ENCODE data around the gene TMLHE. TPM values are rescaled to one million over a fixed set of nuclear protein-coding genes. Genes with fewer than 3 reads are reported as not detected.
"Not testable (repeated sequence)": the region's sequence is repeated elsewhere in the genome, so short reads cannot be mapped to it uniquely, and the experiment has no call there.

TMLHE gene, protein sequence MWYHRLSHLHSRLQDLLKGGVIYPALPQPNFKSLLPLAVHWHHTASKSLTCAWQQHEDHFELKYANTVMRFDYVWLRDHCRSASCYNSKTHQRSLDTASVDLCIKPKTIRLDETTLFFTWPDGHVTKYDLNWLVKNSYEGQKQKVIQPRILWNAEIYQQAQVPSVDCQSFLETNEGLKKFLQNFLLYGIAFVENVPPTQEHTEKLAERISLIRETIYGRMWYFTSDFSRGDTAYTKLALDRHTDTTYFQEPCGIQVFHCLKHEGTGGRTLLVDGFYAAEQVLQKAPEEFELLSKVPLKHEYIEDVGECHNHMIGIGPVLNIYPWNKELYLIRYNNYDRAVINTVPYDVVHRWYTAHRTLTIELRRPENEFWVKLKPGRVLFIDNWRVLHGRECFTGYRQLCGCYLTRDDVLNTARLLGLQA
- 10 to 100 TPM; 15.8 to 15.9 TPM for total RNA-seq
- long read RNA-seq, donor 1, partial matches to known transcripts: 0 of 1 reads
- long read RNA-seq, donor 1, other reads (novel, unspliced or antisense): 1 of 1 reads
- long read RNA-seq, donor 2, partial matches to known transcripts: 2 of 10 reads
- long read RNA-seq, donor 2, other reads (novel, unspliced or antisense): 2 of 10 reads

DNA sequence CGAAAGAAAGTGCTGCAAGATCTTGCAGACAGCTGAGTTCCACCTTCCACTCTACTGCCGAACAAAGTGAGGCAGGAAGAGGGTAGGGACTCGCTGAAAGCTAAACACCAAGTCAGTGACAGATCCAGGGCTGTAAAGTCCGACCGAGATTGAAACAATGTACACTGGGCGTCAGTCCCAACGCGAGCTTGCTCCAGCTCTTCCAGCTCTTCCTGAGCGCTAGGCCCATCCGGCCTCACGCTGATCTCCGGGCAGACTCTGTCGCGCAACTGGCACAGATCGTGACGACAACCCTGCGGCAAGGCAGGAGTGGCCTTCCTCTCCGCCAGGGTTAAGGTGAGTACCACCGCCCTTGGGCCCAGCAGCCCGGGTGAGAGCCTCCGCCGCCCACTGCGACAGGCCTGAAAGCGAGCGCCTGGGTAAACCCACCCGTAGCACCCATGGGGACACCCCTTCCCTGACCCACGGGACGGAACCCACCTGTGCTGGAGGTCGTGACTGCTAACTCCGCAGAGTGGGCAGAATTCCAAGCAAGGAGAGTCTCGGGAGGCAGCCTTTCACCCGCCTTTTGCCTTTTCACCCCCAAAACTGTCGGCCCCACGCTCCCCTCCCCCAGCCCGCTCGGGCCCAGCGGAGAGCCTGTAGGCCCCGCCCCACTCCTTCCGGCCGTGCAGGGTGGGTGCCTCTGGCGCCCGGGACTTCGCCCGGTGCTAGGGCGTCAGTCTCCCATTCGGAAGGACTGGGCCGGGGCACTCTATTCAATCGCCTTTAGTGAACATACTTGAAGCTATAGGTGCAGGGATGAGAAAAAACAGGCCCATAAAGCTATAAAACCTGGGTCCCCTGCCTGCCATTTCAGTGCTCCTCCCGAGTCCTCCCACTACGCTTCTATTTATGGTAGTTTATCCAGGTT, at the start of gene TMLHE, which contains the start of gene SPRY3:
TSS of gene TMLHE (minus strand) at position 641 of the 913 bp plus-strand sequence. CDS start 67,676 bp downstream, outside the sequence.
TSS of gene SPRY3 (plus strand) at position 275 of the 913 bp plus-strand sequence.
- DNase-seq (ENCODE audit: low spot score): peak; percentile 85
- intact Hi-C loops (cut with DNase I): no loop called here

DNA sequence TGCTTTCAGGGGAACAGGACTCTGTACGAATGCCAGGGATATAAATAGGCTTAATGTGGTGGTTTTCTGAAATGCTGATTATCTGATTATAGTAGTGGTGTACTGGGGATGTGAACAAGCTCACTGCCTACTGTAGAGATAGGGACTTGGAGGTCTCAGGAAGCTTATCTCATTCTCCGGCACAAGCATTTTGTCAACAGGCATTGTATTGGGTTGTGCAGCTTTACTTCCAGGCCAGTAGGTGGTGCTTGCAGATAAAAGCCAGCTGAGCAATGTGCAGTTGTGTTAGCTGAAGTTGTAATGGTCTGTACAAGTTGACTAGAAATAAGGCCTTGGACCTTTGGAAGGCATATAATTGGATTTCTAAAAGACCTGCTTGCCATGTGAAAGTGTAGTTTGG, 49.5 kb upstream of the TMLHE start:
- intact Hi-C loops (cut with DNase I): no loop called here
- no peak for DNase-seq (ENCODE audit: low spot score)

DNA sequence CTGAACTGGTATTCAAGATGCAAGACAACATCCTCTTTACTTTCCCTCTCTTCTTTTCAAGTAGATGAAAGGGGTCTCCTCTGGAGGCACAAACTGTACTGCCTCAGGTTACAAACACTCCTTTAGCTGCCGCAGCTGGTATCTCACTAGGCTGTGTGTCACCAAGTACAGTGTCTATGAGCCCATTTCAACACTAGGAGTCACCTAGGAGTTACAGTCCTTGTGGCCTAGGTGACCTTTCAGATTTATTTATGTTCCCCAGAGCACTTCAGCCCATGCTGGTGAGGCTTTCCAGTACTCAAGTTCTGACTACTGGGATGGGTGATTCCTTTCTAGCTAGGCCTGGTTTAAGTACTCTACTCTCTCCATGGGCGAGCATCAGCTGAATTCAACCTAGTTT, 32.4 kb upstream of the TMLHE start:
- intact Hi-C loops (cut with DNase I): no loop called here
- no peak for DNase-seq (ENCODE audit: low spot score)

DNA sequence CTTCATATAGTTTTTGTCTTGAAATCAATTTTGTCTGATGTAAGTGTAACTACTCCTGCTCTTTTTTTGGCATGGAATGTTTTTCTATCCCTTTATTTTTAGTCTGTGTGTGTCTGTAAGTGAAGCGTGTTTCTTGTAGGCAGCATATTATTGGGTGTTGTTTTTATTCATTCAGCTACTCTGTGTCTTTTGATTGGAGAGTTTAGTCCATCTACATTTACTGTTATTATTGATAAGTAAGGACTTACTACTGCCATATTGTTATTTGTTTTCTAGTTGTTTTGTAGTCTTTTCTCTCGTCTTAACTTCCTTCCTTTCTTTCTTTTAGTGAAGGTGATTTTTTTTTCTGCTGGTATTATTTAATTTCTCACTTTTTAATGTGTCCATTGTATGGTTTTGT, 30.5 kb upstream of the TMLHE start:
- intact Hi-C loops (cut with DNase I): no loop called here
- DNase-seq (ENCODE audit: low spot score): no peak

DNA sequence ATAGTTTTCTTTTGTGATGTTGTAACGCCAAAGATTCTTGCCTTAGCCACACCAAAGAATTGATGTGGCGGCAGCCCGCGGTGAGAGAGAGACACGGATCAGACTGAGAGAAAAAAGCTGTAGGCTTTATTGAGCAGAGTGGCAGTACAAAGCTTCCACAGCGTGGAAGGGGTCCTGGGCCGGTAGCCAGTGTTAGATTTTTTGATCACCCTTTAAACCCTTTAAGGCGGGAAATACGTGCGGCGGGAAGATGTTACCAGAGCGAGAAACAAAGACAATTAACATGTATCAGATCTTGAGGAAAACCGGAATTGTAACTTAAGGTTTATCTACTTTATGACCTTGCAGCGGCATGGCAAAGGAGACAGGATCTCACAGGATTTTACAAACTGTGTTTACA, 28.6 kb upstream of the TMLHE start:
- DNase-seq (ENCODE audit: low spot score); intact Hi-C loops (cut with DNase I): not testable (repeated sequence)

DNA sequence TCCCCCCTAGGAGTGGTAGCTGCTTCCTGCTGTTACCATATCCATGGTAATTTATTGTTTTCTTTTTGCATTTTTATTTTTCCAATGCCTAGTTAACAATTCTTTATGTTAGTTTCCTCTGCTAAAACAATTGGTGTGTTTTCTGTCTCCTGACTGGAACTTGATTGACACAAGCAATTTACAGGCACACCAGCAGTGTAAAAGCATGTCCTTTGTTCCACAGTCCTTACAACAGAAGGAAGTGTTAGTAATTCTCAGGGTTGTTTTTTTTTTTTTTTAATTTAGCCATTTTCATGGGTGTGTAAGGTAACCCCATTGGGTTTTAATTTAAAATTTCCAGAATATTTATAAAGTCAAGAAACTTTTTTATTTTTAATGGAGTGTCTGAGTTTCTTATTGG, 25.0 kb upstream of the TMLHE start:
- intact Hi-C loops (cut with DNase I): no loop called here
- DNase-seq (ENCODE audit: low spot score): no peak

DNA sequence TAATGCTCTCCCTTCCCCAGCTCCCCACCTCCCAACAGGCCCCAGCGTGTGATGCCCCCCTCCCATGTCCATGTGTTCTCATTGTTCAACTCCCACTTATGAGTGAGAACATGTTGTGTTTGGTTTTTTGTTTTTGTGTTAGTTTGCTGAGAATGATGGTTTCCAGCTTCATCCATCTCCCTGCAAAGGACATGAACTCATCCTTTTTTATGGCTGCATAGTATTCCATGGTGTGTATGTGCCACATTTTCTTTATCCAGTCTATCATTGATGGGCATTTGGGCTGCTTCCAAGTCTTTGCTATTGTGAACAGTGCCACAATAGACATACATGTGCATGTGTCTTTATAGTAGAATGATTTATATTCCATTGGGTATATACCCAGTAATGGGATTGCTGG, 22.3 kb upstream of the TMLHE start:
- intact Hi-C loops (cut with DNase I); DNase-seq (ENCODE audit: low spot score): not testable (repeated sequence)

DNA sequence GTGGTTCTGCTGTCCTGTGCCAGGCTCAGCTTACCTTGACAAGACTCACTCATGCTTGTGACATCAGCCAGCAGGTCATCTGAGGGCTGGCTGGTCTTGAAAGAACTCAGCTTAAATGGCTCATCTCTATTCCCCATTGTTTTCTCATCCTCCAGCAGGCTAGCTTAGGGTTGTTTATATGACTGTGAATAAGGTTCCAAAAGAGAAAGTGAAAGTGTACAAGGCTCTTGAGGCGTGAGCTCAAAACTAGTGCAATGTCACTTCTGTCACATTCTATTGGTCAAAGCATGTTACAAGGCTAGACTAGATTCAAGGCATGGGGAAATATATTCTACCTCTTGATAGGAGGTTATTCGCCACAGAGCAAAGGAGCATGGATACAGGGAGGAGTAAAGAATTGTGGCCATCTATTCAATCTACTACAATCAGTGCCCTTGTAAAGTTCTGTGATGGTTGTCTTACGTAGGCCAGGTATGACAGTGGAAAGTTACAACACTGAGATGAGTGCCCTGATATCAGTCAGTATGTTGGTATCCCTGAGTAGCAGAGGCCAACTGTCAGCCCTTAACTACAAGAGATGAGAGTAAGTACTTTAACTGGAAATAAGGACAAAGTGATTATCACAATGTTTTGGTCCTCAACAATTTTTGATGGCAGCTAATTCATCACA, 19.8 kb upstream of the TMLHE start:
- DNase-seq (ENCODE audit: low spot score): no peak
- intact Hi-C loops (cut with DNase I): no loop called here

DNA sequence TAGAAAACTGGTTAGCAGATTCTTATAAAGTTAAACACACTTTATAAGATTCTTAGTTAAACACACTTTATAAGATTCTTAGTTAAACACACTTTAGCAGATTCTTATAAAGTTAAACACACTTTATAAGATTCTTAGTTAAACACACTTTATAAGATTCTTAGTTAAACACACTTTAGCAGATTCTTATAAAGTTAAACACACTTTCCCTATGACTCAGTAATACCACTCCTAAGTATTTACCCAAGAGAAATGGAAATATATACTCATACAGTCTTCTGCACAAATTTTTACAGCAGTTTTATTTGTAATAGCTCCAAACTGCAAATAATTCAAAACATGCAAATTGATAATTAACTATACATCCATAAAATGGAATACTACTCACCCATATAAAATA, 7.4 kb upstream of the TMLHE start:
- DNase-seq (ENCODE audit: low spot score); intact Hi-C loops (cut with DNase I): not testable (repeated sequence)

DNA sequence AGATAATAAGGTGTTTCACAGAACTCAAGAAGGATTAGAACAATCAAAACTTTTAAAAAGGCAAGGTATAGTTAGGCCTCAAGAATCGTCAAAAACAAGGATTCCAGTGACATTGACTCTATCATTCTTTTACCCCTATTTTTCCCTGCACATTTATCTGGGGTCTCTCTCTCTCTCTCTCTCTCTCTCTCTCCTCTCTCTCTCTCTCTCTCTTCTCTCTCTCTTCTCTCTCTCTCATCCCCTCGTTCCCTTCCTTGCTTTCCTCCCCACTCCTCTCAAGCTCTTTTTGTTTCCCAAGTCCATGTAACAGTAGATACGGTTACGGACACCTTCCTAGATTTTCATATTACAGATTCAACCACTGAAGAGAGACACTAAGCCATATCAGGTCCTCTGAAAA, 3.2 kb upstream of the TMLHE start:
- DNase-seq (ENCODE audit: low spot score): no peak
- intact Hi-C loops (cut with DNase I): no loop called here

DNA sequence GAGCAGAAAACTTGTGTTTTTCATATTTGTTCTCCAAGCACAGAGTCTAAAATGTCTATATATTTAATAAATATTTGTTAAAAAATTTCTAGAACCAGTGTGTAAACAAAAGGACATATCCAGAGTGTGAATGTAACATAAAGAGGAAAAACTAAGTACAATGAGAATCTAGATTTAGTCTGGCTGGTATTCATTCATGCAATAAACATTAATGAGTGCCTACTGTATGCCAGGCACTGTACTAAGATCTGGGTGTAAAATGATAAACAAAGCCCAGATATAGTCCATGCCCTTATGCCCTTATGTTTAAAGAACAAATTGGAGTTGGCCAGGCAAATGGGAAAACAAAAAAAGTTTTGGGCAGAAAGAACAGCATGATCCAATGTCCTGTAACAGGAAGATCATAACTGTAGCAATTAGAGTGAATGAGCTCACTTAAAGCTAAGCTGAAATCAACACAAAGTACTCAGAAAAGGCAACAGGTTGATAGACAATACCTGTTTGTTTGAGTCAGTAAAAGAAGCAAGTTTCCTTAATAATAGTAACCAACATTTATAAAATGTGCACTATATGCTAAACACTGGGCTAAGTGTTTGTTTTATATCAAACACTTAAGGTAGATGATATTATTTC, 1.3 kb upstream of the TMLHE start:
- intact Hi-C loops (cut with DNase I): no loop called here
- no peak for DNase-seq (ENCODE audit: low spot score)

DNA sequence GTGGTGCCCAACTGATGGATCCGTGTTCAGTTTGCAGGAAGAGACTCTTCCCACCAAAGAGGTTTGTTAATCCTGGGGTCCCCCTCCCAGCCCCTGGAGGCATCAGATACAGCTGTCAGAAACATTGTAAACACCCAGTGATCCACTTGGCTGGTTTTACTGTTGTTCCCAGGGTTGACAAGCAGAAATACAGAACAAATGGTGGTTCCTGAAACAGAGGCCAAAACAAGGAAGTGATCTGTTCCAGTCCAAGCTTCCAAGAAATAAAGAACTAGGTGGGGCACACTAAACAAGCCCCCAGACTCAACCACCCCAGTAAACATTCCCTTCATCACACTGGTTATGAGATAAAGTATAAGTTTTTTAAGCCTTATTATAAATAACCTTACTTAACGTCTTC, 1.4 kb downstream of the TMLHE start:
- DNase-seq (ENCODE audit: low spot score): no peak
- intact Hi-C loops (cut with DNase I): no loop called here

DNA sequence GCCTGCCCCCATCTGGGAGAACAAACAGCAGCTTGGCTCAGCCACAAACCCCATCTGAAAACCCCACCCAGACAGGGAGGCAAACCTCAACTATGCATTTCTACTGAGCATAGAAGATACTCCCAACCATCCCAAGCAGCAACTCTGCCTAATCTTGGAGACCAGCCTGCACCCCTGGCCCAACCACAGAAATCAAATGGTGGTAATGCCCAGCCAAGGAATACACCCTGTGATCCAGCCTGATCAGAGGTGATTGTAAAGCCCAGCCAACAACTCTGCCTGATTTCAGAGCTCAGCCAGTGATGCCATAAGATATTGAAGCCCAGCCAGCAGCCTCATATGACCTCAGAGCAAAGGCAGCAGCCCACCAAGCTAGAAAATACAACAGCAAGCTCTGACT, 19.8 kb downstream of the TMLHE start:
- intact Hi-C loops (cut with DNase I): no loop called here
- DNase-seq (ENCODE audit: low spot score): no peak

DNA sequence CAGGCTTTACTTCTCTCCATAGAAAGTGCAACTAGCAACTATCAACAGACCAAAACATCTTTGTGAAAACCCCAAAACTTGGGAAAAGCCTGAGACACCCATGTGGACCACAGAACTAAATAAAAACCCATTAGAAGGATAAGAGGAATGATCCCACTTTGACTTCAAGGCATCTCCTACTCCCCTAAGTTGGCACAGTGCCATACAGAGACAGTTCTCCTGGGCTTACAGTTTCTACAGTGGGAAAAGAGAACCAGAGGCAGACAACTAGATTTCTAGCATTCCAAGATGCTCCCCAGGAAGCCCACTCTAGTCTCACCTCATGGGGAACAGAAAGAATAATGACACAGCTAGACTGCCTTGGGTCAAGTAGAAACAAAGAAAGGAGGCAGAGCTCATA, 20.4 kb downstream of the TMLHE start:
- intact Hi-C loops (cut with DNase I): no loop called here
- DNase-seq (ENCODE audit: low spot score): no peak

DNA sequence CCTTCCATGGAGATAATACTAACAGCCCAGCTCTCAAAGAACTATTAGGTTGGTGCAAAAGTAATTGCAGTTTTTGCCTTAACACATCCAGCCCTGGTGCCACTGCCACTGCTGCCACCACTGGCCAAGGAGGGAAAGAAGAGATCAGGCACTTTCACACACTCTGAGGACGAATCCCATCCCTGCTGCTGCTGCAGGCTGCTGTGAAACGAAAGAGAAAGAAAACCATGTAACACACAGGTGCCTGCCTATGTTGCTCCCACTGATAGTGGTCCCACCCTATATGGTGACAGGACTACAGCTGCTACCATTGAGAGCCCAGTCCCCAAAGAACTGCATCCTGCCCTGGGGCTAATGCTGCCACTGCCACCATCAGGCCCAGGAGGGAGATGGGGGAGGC, 35.1 kb downstream of the TMLHE start:
- no peak for DNase-seq (ENCODE audit: low spot score)
- intact Hi-C loops (cut with DNase I): no loop called here

DNA sequence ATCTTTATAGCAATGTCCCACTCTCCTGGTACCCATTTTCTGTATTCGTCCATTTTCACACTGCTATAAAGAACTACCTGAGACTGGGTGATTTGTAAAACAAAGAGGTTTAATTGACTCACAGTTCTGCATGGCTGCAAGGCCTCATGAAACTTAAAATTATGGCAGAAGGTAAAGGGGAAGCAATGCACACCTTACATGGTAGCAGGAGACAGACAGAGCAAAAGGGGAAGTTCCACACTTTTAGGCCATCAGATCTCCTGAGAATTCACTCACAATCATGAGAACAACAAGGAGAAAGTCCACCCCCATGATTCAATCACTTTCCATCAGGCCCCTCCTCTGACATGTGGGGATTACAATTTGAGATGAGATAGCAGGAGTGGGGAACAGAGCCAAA, 49.7 kb downstream of the TMLHE start:
- intact Hi-C loops (cut with DNase I): no loop called here

DNA sequence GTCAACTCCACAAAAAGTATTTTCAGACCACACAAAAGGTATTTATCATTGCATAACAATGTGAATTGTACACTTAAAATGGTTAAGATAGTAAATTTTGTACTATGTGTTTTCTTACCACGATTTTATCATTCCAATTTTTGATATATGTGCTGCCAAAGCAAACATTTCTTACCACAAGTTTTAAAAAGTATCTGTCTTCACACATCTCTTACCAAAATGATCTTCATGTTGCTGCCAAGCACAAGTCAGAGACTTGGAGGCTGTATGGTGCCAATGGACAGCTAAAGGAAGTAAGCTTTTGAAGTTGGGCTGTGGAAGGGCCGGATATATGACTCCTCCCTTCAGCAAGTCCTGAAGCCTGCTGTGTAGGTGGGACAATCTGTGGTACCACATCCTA, 67.9 kb downstream of the TMLHE start:
- intact Hi-C loops (cut with DNase I): no loop called here
- no peak for DNase-seq (ENCODE audit: low spot score)

More for the DNA sequence above, 49.7 kb downstream of the TMLHE start:
- no peak for DNase-seq (ENCODE audit: low spot score)

DNA sequence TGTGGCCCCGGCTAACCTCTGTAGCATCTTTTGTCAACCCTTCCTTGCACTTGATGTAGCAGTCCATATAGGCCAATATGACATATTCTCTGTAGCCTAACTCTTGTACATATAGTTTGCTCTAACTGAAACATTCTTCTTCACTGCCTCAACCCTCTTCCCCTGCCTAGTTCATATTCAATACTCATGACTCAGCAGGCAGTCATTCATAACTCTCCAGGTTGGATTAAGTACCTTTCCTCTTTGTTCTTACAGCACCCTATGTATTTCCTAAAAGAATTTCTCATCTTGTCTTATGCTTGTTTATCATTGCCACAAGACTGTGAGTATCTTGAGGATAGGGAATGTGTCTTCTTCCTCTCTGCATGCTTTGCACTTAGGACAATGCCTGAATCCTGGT, 76.9 kb downstream of the TMLHE start:
- intact Hi-C loops (cut with DNase I): no loop called here
- no peak for DNase-seq (ENCODE audit: low spot score)

DNA sequence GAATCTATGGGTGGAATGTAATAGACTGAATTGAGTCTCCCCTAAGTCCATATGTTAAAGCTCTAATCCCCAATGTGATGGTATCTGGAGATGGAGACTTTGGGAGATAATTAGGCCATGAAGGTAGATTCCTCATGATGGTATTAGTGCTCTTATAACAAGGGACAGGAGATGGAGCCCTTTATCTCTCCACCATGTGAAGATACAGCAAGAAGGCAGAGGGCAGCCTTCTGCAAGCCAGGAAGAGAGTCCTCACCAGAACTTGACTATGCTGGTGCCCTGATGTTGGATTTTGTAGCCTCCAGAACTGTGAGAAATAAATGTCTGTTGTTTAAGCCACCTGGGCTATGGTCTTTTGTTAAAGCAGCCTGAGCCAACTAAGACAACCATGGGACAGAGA, 78.0 kb downstream of the TMLHE start:
- DNase-seq (ENCODE audit: low spot score): no peak
- intact Hi-C loops (cut with DNase I): no loop called here

Data from posterior vena cava (tissue), 2 donors.